NK-92 (cell line): ENCODE results near the gene HS2ST1.
"Not testable (repeated sequence)": the region's sequence is repeated elsewhere in the genome, so short reads cannot be mapped to it uniquely, and the experiment has no call there.

Experiments used
- DNase-seq: peaks from one replicate; lab custom pipeline; 2025; ENCODE audit not compliant: unreplicated experiment; lab: John Stamatoyannopoulos, UW

Gene HS2ST1

GRCh38 chr1:87056974-87057373 lies 142.5 kb downstream of the HS2ST1 start:
- no peak for DNase-seq

GRCh38 chr1:87058343-87058649 lies 143.9 kb downstream of the HS2ST1 start:
- no peak for DNase-seq

GRCh38 chr1:87061742-87062156 lies 147.3 kb downstream of the HS2ST1 start:
- no peak for DNase-seq

- DNase-seq, result no peak
These were observed 148.3 kb downstream of the HS2ST1 start for GRCh38 chr1:87062687-87063086.

- no peak for DNase-seq
These were observed 149.9 kb downstream of the HS2ST1 start for GRCh38 chr1:87064309-87064708.

GRCh38 chr1:87064986-87065385 lies 150.6 kb downstream of the HS2ST1 start:
- DNase-seq, result no peak

- not testable (repeated sequence) for DNase-seq
These were observed 152.3 kb downstream of the HS2ST1 start for GRCh38 chr1:87066708-87067107.

GRCh38 chr1:87072411-87072810 lies 158.0 kb downstream of the HS2ST1 start:
- no peak for DNase-seq

- no peak for DNase-seq
These were observed 158.5 kb downstream of the HS2ST1 start for GRCh38 chr1:87072904-87073303.

GRCh38 chr1:87074001-87074795 lies 159.8 kb downstream of the HS2ST1 start:
- no peak for DNase-seq

- DNase-seq, result no peak
These were observed 163.7 kb downstream of the HS2ST1 start for GRCh38 chr1:87077959-87078639.

- no peak for DNase-seq
These were observed 169.9 kb downstream of the HS2ST1 start for GRCh38 chr1:87084244-87084836.

- DNase-seq, result no peak
These were observed 171.7 kb downstream of the HS2ST1 start for GRCh38 chr1:87086120-87086519.

- no peak for DNase-seq
These were observed 174.8 kb downstream of the HS2ST1 start for GRCh38 chr1:87089070-87089736.

GRCh38 chr1:87089823-87090222 lies 175.4 kb downstream of the HS2ST1 start:
- DNase-seq, result no peak

- no peak for DNase-seq
These were observed 177.0 kb downstream of the HS2ST1 start for GRCh38 chr1:87091425-87091824.

GRCh38 chr1:87092846-87093245 lies 178.4 kb downstream of the HS2ST1 start:
- no peak for DNase-seq

GRCh38 chr1:87093286-87093685 lies 178.9 kb downstream of the HS2ST1 start:
- no peak for DNase-seq

GRCh38 chr1:87094238-87094637 lies 179.8 kb downstream of the HS2ST1 start:
- no peak for DNase-seq

- DNase-seq, result no peak
These were observed 185.8 kb downstream of the HS2ST1 start for GRCh38 chr1:87100271-87100670.

- no peak for DNase-seq
These were observed 188.6 kb downstream of the HS2ST1 start for GRCh38 chr1:87103074-87103473.

- no peak for DNase-seq
These were observed 189.7 kb downstream of the HS2ST1 start for GRCh38 chr1:87104140-87104539.
